GM23338 (cell line): ENCODE measurements around the gene CACNB1. TPM values are rescaled to one million over a fixed set of nuclear protein-coding genes. Genes with fewer than 3 reads are reported as not detected.

ENCODE experiments used
- ATAC-seq: fragments of 200-7000 bp; cut with Tn5 transposase; 3 replicates; pipeline ENCODE4 v1.9.1; 2020
- DNase-seq: peaks from one replicate; pipeline ENCODE4 v3.0.0-alpha.2; 2015; ENCODE audit warnings: low spot score
- H2AFZ ChIP-seq: fragments of 200-600 bp; sonication (generic); 2 replicates; pipeline ENCODE4 v1.8.0; 2016; ENCODE audit warnings: antibody characterized with exemption, mild to moderate bottlenecking, moderate library complexity
- H3F3A ChIP-seq: fragments of 200-600 bp; sonication (generic); replicated peaks from 2 replicates; pipeline ENCODE4 v1.8.0; 2017; ENCODE audit warnings: antibody characterized with exemption, mixed run types, low read depth
- H3K27ac ChIP-seq: fragments of 200-600 bp; sonication (generic); 2 replicates; pipeline ENCODE4 v1.6.1; 2016; ENCODE audit warnings: low read depth
- H3K27me3 ChIP-seq: fragments of 200-600 bp; sonication (generic); 2 replicates; pipeline ENCODE4 v1.8.0; 2016; ENCODE audit warnings: mild to moderate bottlenecking, mixed run types, moderate library complexity; ENCODE audit not compliant: insufficient read depth
- H3K36me3 ChIP-seq: fragments of 200-600 bp; sonication (generic); 2 replicates; pipeline ENCODE4 v1.8.0; 2016; ENCODE audit warnings: mild to moderate bottlenecking; ENCODE audit not compliant: insufficient read depth
- H3K4me1 ChIP-seq: fragments of 200-600 bp; sonication (generic); 2 replicates; pipeline ENCODE4 v1.8.0; 2016; ENCODE audit warnings: mild to moderate bottlenecking, moderate library complexity; ENCODE audit not compliant: insufficient read depth
- H3K4me2 ChIP-seq: fragments of 200-600 bp; sonication (generic); 2 replicates; pipeline ENCODE4 v1.7.1; 2017; ENCODE audit warnings: mixed run types
- H3K4me3 ChIP-seq: fragments of 200-600 bp; sonication (generic); 2 replicates; pipeline ENCODE4 v1.6.1; 2016; ENCODE audit warnings: mixed run types
- H3K79me2 ChIP-seq: fragments of 200-600 bp; sonication (generic); replicated peaks from 2 replicates; pipeline ENCODE4 v1.8.0; 2017; ENCODE audit warnings: mild to moderate bottlenecking; ENCODE audit not compliant: insufficient read depth
- H3K9me2 ChIP-seq: fragments of 200-600 bp; sonication (generic); 2 replicates; pipeline ENCODE4 v1.8.0; 2017; ENCODE audit not compliant: insufficient read depth
- H4K20me1 ChIP-seq: fragments of 200-600 bp; sonication (generic); replicated peaks from 2 replicates; pipeline ENCODE4 v1.8.0; 2017; ENCODE audit warnings: mild to moderate bottlenecking; ENCODE audit not compliant: insufficient read depth
- H3K27ac Mint-ChIP-seq: 2 replicates; pipeline ENCODE4 v1.8.0; 2020; ENCODE audit warnings: inconsistent platforms, mild to moderate bottlenecking, moderate library complexity, mixed read lengths
- H3K27me3 Mint-ChIP-seq: 3 replicates; pipeline ENCODE4 v1.8.0; 2022; ENCODE audit warnings: low read depth, mild to moderate bottlenecking, moderate library complexity, mixed read lengths, inconsistent platforms; ENCODE audit not compliant: insufficient read depth, poor library complexity
- H3K36me3 Mint-ChIP-seq: 3 replicates; pipeline ENCODE4 v1.8.0; 2021; ENCODE audit warnings: low read depth, mild to moderate bottlenecking, inconsistent platforms, moderate library complexity, mixed read lengths
- H3K4me1 Mint-ChIP-seq: 3 replicates; pipeline ENCODE4 v1.8.0; 2020; ENCODE audit warnings: mild to moderate bottlenecking, inconsistent platforms, mixed read lengths
- H3K4me3 Mint-ChIP-seq: 3 replicates; pipeline ENCODE4 v1.8.0; 2021; ENCODE audit warnings: moderate library complexity, mild to moderate bottlenecking, inconsistent platforms, mixed read lengths
- H3K9me3 Mint-ChIP-seq: 3 replicates; pipeline ENCODE4 v1.8.0; 2020; ENCODE audit warnings: moderate library complexity, mild to moderate bottlenecking, inconsistent platforms, mixed read lengths
- CREB1 ChIP-seq: fragments of 250-450 bp; sonication (Bioruptor Pico); IDR thresholded peaks from 2 replicates; pipeline ENCODE4 v1.5.0; 2020; ENCODE audit warnings: low read depth, mild to moderate bottlenecking, moderate library complexity
- CTCF ChIP-seq, 2 experiments: fragments of 200-600 bp in 1 of 2; sonication (generic) in 1 of 2; conservative IDR thresholded peaks; 2 replicates each; pipeline versions ENCODE4 v1.5.1 to v1.6.1; 2016 to 2017; ENCODE audit warnings: antibody characterized with exemption in 2 of 2, low read depth in 2 of 2, mild to moderate bottlenecking in 2 of 2, moderate library complexity in 1 of 2
- ETS1 ChIP-seq: IDR thresholded peaks from 2 replicates; pipeline ENCODE4 v1.6.1; 2016; ENCODE audit warnings: antibody characterized with exemption
- ZNF462 ChIP-seq: fragments of 250-450 bp; sonication (Bioruptor Pico); IDR thresholded peaks from 2 replicates; pipeline ENCODE4 v1.5.0; 2020; ENCODE audit warnings: mild to moderate bottlenecking, moderate library complexity
- polyA plus RNA-seq: library from polyadenylated mRNA; unstranded; fragments of >200 nt; fragmentation: Nextera tagmentation; extraction: Ambion mirVana; gene quantifications from 2 replicates; pipeline ENCODE4 v1.2.1, GENCODE V29; 2016
- total RNA-seq: library from RNA; depleted of rRNA; stranded (reverse); fragments of >200 nt; shearing (Covaris generic); gene quantifications from 2 replicates; pipeline ENCODE4 v1.2.3, GENCODE V29; 2014

CACNB1 gene
- total and polyA plus RNA-seq, 2 experiments from 2014 or later = 8.4 to 13.1 TPM

- Mint-ChIP-seq H3K27ac (no peak overlapping the region), H3K4me3 (no peak overlapping the region), H3K36me3 (no peaks in the 10 kb centered on the region), H3K27me3 (peaks cover 13% of the 10 kb centered on the region), H3K9me3 (no peaks in the 10 kb centered on the region), H3K4me1 (peaks cover 11% of the 10 kb centered on the region; the same call in 2 of the 3 replicates)
- Histone ChIP-seq H3K36me3 (no peaks in the 10 kb centered on the region), H3F3A (0 out of 2 replicates have a peak, but pooled peaks cover 6% of the 10 kb centered on the region), H3K4me1 (no peaks in the 10 kb centered on the region; the same call in 1 of the 2 replicates), H3K9me2 (no peaks in the 10 kb centered on the region), H2AFZ (no peak overlapping the region), H3K27ac (no peak overlapping the region), H3K79me2 (no peaks in the 10 kb centered on the region), H3K4me2 (no peak overlapping the region), H3K4me3 (no peak overlapping the region), H4K20me1 (no peaks in the 10 kb centered on the region), H3K27me3 (no peaks in the 10 kb centered on the region)
- no peak for TF ChIP-seq ETS1
- no peak for TF ChIP-seq CTCF (conservative IDR thresholded peaks at IDR 0.05; ENCODE audit: low read depth in 2 of 2)
- no peak for TF ChIP-seq CREB1
- TF ChIP-seq ZNF462 (CRISPR knock-in tag) = no peak
- ATAC-seq (no peak), DNase-seq (no peak)
Observed at GRCh38 chr17:39236981-39237441, 39.5 kb upstream of the CACNB1 start.
